ENCODE data around the gene TSPAN4. TPM values are rescaled to one million over a fixed set of nuclear protein-coding genes. Genes with fewer than 3 reads are reported as not detected.

TSPAN4 gene
- total and polyA plus RNA-seq, 12 donors, result 22.2 to 66.5 (median 29.5) TPM

GRCh38 chr11:796565-797295 is 45.9 kb upstream of the TSPAN4 start:
- ATAC-seq (peak in 5 of 8 donors; percentile 0 to 4 (median 1)), DNase-seq (peak in 1 of 2 donors; percentile 10)
- H3K9me3 ChIP-seq, result no peaks in the 10 kb centered on the region
- H3K27me3 ChIP-seq, result no peaks in the 10 kb centered on the region
- TF ChIP-seq CTCF (IDR thresholded peaks at IDR 0.05), result no peak
- intact Hi-C loops (cut with DNase I), result loop anchor here in 1 of 10 donors (2.0 kb wide), 1 partner anchor 20 kb away; the partner anchor contains the start of gene GATD1
- peak overlapping the region; percentile 23 to 92 (median 84) for H3K27ac ChIP-seq
- WGBS, 2 donors, result 34 to 45% methylated on average over 18 of the region's 18 CpGs
- H3K4me1 ChIP-seq, result peaks cover 17 to 42% (median 30%) of the 10 kb centered on the region in 9 donors
- H3K4me3 ChIP-seq, result peak overlapping the region; percentile 45 to 99 (median 78)
- H3K36me3 ChIP-seq, result peaks cover 0 to 45% (median 5%) of the 10 kb centered on the region in 9 donors

GRCh38 chr11:797296-798092 is 45.2 kb upstream of the TSPAN4 start:
- intact Hi-C loops (cut with DNase I), result loop anchor here in 1 of 10 donors (2.0 kb wide), 1 partner anchor 21 kb away; the partner anchor contains the start of gene GATD1

GRCh38 chr11:798093-798713 is 44.4 kb upstream of the TSPAN4 start, which contains the start of gene SLC25A22:
Gene SLC25A22, minus strand, starts transcription at chr11:798281. Its CDS starts 3,275 bp downstream, at chr11:795006.
- Histone ChIP-seq H3K27ac (peak within 1 kb of the TSS; percentile 23 to 92 (median 84)), H3K4me1 (peaks cover 17 to 42% (median 30%) of the 10 kb centered on the region in 9 donors), H3K4me3 (peak within 1 kb of the TSS; percentile 45 to 99 (median 78)), H3K36me3 (peaks cover 0 to 48% (median 5%) of the 10 kb centered on the region in 9 donors), H3K9me3 (no peaks in the 10 kb centered on the region), H3K27me3 (no peaks in the 10 kb centered on the region)
- whole genome bisulfite sequencing, 2 donors, result 5% methylated on average over 60 to 69 of the region's 69 CpGs
- intact Hi-C loops (cut with DNase I), result no loop called here
- ATAC-seq (peak; percentile 32 to 83 (median 58)), DNase-seq (peak; percentile 68 to 83)
- peak; percentile 69 to 95 (median 83) for TF ChIP-seq CTCF (IDR thresholded peaks at IDR 0.05)

More at GRCh38 chr11:797296-798092, 45.2 kb upstream of the TSPAN4 start:
- ATAC-seq (peak; percentile 26 to 67 (median 57)), DNase-seq (peak; percentile 67 to 68)
- H3K4me1 ChIP-seq, result peaks cover 17 to 42% (median 30%) of the 10 kb centered on the region in 9 donors
- H3K36me3 ChIP-seq, result peaks cover 0 to 48% (median 5%) of the 10 kb centered on the region in 9 donors
- no peaks in the 10 kb centered on the region for H3K9me3 ChIP-seq
- TF ChIP-seq CTCF (IDR thresholded peaks at IDR 0.05), result no peak
- H3K27me3 ChIP-seq, result no peaks in the 10 kb centered on the region
- peak overlapping the region; percentile 23 to 92 (median 84) for H3K27ac ChIP-seq
- WGBS, 2 donors, result 1% methylated on average over 57 of the region's 57 CpGs
- H3K4me3 ChIP-seq, result peak overlapping the region; percentile 45 to 99 (median 78)

All from heart right ventricle (tissue), 16 donors.